Upper lobe of left lung (tissue), 6 donors: Measurements from ENCODE around the gene TNN. TPM values are rescaled to one million over a fixed set of nuclear protein-coding genes. Genes with fewer than 3 reads are reported as not detected.

Source experiments
- ATAC-seq, 2 donors: fragments of 200-7000 bp; cut with Tn5 transposase; one replicate each; pipeline ENCODE4 v1.9.1; 2022; ENCODE audit warnings: mild to moderate bottlenecking in 2 of 2, moderate library complexity in 2 of 2; ENCODE audit not compliant: low FRiP score in 2 of 2
- DNase-seq, 2 donors: peaks; one replicate each; pipeline ENCODE4 v3.0.0-alpha.2; 2019 to 2020
- H3K27ac ChIP-seq, 4 donors: fragments of 200-600 bp; sonication (generic); one replicate each; pipeline ENCODE4 v1.5.1; 2016 to 2019
- H3K27me3 ChIP-seq, 4 donors: fragments of 200-600 bp; sonication (generic); one replicate each; pipeline ENCODE4 v1.5.1; 2017 to 2019
- H3K36me3 ChIP-seq, 4 donors: fragments of 200-600 bp; sonication (generic); one replicate each; pipeline ENCODE4 v1.5.1; 2016 to 2019
- H3K4me1 ChIP-seq, 4 donors: fragments of 200-600 bp; sonication (generic); one replicate each; pipeline ENCODE4 v1.5.1; 2018 to 2019
- H3K4me3 ChIP-seq, 4 donors: fragments of 200-600 bp; sonication (generic); one replicate each; pipeline ENCODE4 v1.5.1; 2017 to 2019; ENCODE audit warnings: mild to moderate bottlenecking in 2 of 4, moderate library complexity in 1 of 4
- H3K9me3 ChIP-seq, 4 donors: fragments of 200-600 bp; sonication (generic); one replicate each; pipeline ENCODE4 v1.5.1; 2018 to 2019
- CTCF ChIP-seq, 6 experiments: fragments of 450-650 bp in 4 of 6; fragments of 200-600 bp in 2 of 6; sonication (generic) in 2 of 6; IDR thresholded peaks; one replicate each; pipeline ENCODE4 v1.5.1; 2016 to 2019; ENCODE audit warnings: antibody characterized with exemption in 6 of 6
- EP300 ChIP-seq, 4 donors: sonication (generic); formaldehyde crosslinking; IDR thresholded peaks; one replicate each; pipeline ENCODE4 v1.5.1; 2017; ENCODE audit warnings: antibody characterized with exemption in 4 of 4, control low read depth in 2 of 4
- POLR2A ChIP-seq, 4 donors: fragments of 450-650 bp; IDR thresholded peaks; one replicate each; pipeline ENCODE4 v1.5.1; 2016 to 2017; ENCODE audit warnings: antibody characterized with exemption in 4 of 4, mild to moderate bottlenecking in 2 of 4
- POLR2AphosphoS5 ChIP-seq, 2 donors: sonication (generic); formaldehyde crosslinking; IDR thresholded peaks; one replicate each; pipeline ENCODE4 v1.5.1; 2017; ENCODE audit warnings: antibody characterized with exemption in 2 of 2
- WGBS, 2 donors: methylation state at CpG; one replicate each; pipeline ENCODE4 v1.1.5; 2017 to 2018; 5-methylcytosine and 5-hydroxymethylcytosine counted together
- total RNA-seq, 6 donors: library from RNA; depleted of rRNA in 4 of 6; stranded (reverse); fragments of >200 nt in 4 of 6; gene quantifications; one replicate each; pipeline versions ENCODE4 v1.1.0 to v1.2.1, GENCODE V29; 2016 to 2021
- donor health status: DM: no; HTN: no; CAD: no; lungs with moderate emphysema.
- donor health status: DM: no; HTN: yes; CAD: no; lungs with severe emphysema.

Gene TNN
- total RNA-seq, 6 donors from 2014 or later, result 0.14 to 1.0 (median 0.16) TPM; not detected in 2

DNA sequence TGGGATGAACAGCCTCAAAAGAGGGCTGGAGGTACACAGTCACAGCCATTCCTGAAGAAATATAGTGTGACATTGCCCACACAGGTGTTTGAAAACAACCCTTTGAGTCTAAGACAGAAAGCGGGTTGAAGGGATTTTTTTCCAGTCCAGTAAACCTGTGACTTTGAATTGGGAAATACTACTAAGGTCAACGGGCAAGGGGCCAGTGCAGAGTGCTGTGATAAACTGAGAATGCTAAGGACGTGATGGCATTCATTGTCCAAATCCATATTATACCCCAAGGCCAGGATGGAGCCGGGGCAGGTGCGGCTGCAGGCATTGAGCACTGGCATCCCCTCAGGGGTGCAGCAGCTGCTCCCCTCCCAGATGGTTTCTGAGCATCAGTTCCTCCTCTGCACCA lies 88.3 kb downstream of the TNN start:
- TF ChIP-seq EP300 (IDR thresholded peaks at IDR 0.05) (no peak), POLR2A (IDR thresholded peaks at IDR 0.05) (no peak), CTCF (IDR thresholded peaks at IDR 0.05) (no peak), POLR2AphosphoS5 (IDR thresholded peaks at IDR 0.05) (no peak)
- Histone ChIP-seq H3K4me3 (no peak overlapping the region), H3K27me3 (no peaks in the 10 kb centered on the region), H3K36me3 (peaks cover 15 to 29% (median 21%) of the 10 kb centered on the region in 4 donors), H3K4me1 (peaks cover 0 to 21% (median 2%) of the 10 kb centered on the region in 4 donors), H3K27ac (peak overlapping the region in 1 of 4 donors; percentile 6), H3K9me3 (no peaks in the 10 kb centered on the region)
- 67 to 81% methylated on average over 5 of the region's 5 CpGs for WGBS, 2 donors
- DNase-seq (peak in 1 of 2 donors; percentile 33), ATAC-seq (no peak)

- DNase-seq (no peak), ATAC-seq (no peak)
- peaks cover 15 to 42% (median 27%) of the 10 kb centered on the region in 4 donors for H3K36me3 ChIP-seq
- H3K27me3 ChIP-seq, result no peaks in the 10 kb centered on the region
- no peak overlapping the region for H3K27ac ChIP-seq
- H3K4me1 ChIP-seq, result peaks cover 0 to 16% (median under 1%) of the 10 kb centered on the region in 4 donors
- H3K9me3 ChIP-seq, result no peaks in the 10 kb centered on the region
- H3K4me3 ChIP-seq, result no peak overlapping the region
- 81 to 100% methylated on average over 2 of the region's 2 CpGs for WGBS, 2 donors
- TF ChIP-seq CTCF (IDR thresholded peaks at IDR 0.05) (no peak), POLR2AphosphoS5 (IDR thresholded peaks at IDR 0.05) (no peak), POLR2A (IDR thresholded peaks at IDR 0.05) (no peak), EP300 (IDR thresholded peaks at IDR 0.05) (no peak)
These were observed 89.6 kb downstream of the TNN start for GRCh38 chr1:175157200-175157599.

DNA sequence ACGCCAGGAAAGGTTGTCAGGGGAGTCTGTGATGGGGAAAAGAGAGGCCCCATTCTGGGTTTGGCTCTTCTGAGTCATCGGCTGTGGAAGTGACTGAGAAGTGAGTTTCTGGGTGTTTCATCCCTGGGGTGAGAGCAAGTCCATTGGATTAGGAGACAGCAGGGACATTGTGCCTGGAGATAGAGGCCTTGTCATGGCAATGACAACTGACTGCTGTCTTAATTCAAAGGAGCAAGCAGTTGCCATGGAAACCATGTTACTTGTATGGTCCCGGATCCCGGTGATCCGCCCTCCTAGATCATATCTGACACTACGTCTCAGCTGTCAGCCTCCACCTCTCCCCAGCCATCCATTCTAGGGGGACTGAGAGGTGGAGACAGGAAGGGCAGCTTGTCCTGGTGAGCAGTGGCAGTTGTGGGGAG lies 90.5 kb downstream of the TNN start:
- 81 to 90% methylated on average over 6 of the region's 6 CpGs for WGBS, 2 donors
- DNase-seq, result no peak
- TF ChIP-seq EP300 (IDR thresholded peaks at IDR 0.05), result no peak
- TF ChIP-seq POLR2AphosphoS5 (IDR thresholded peaks at IDR 0.05), result no peak
- TF ChIP-seq POLR2A (IDR thresholded peaks at IDR 0.05), result no peak
- TF ChIP-seq CTCF (IDR thresholded peaks at IDR 0.05), result no peak
- H3K4me1 ChIP-seq, result peaks cover 0 to 18% (median 0%) of the 10 kb centered on the region in 4 donors
- peaks cover 15 to 52% (median 36%) of the 10 kb centered on the region in 4 donors for H3K36me3 ChIP-seq
- H3K27ac ChIP-seq, result peak overlapping the region in 1 of 4 donors; percentile 49
- no peak overlapping the region for H3K4me3 ChIP-seq
- ATAC-seq, result no peak
- no peaks in the 10 kb centered on the region for H3K27me3 ChIP-seq
- no peaks in the 10 kb centered on the region for H3K9me3 ChIP-seq

DNA sequence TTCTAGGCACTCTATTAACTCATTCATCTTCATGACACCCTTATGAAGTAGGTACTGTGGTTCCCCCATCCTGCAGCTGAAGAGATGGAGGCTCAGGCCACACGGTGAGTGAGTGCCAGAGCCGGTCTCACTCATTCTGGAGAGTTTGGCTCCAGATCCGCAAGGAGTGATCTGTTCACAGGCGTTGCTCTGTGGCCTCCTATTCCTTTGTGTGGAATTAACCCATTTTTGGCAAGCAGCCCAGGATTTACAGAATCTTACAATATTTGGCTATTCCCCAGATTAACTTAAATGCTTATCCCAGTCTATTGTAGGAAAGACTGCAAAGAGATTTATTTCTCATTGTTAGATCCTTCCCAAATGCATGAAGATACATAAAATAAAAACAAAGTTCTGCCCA lies 95.3 kb downstream of the TNN start:
- ATAC-seq, result no peak
- Histone ChIP-seq H3K4me3 (no peak overlapping the region), H3K27ac (peak overlapping the region in 1 of 4 donors; percentile 32), H3K27me3 (no peaks in the 10 kb centered on the region), H3K9me3 (no peaks in the 10 kb centered on the region), H3K36me3 (peaks cover 35 to 93% (median 70%) of the 10 kb centered on the region in 4 donors), H3K4me1 (peaks cover 0 to 6% (median under 1%) of the 10 kb centered on the region in 4 donors)
- no peak for DNase-seq
- 73 to 79% methylated on average over 4 of the region's 4 CpGs for WGBS, 2 donors
- TF ChIP-seq POLR2AphosphoS5 (IDR thresholded peaks at IDR 0.05), result no peak
- no peak for TF ChIP-seq CTCF (IDR thresholded peaks at IDR 0.05)
- no peak for TF ChIP-seq POLR2A (IDR thresholded peaks at IDR 0.05)
- no peak for TF ChIP-seq EP300 (IDR thresholded peaks at IDR 0.05)

DNA sequence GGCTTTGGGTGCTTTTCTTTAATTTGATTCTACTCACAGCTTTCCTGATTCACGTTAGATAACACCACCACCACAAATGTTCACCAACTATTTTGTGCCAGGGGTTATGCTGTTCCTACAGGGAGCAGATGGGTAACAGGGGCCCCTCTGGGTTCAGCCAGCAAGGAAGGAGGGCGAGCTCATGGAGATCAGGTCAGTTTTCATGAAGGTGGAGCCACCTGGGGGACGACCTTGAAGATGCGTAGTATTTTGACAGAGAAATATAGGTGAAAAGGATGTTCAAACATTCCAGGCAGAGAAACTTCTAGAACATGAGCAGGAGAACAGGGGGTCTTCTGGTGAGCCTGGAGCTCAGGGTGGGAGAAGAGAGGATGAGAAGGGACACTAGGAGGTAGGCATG lies 96.1 kb downstream of the TNN start:
- H3K27ac ChIP-seq, result peak overlapping the region in 1 of 4 donors; percentile 32
- no peak overlapping the region for H3K4me3 ChIP-seq
- H3K36me3 ChIP-seq, result peaks cover 35 to 94% (median 68%) of the 10 kb centered on the region in 4 donors
- no peaks in the 10 kb centered on the region for H3K9me3 ChIP-seq
- H3K4me1 ChIP-seq, result peaks cover 0 to 8% (median 2%) of the 10 kb centered on the region in 4 donors
- 71 to 81% methylated on average over 4 of the region's 4 CpGs for WGBS, 2 donors
- ATAC-seq (no peak), DNase-seq (no peak)
- TF ChIP-seq POLR2AphosphoS5 (IDR thresholded peaks at IDR 0.05) (no peak), EP300 (IDR thresholded peaks at IDR 0.05) (no peak), POLR2A (IDR thresholded peaks at IDR 0.05) (no peak), CTCF (IDR thresholded peaks at IDR 0.05) (no peak)
- no peaks in the 10 kb centered on the region for H3K27me3 ChIP-seq
